GM20000 (cell line): ENCODE data around the gene ABCA7.

ENCODE experiments used
- DNase-seq: peaks from one replicate; pipeline ENCODE4 v3.0.0; 2012; ENCODE audit warnings: low spot score
- TF ChIP-seq, protein P1 (sequence below): IDR thresholded peaks from 2 replicates; pipeline ENCODE4 v1.5.1; 2012; ENCODE audit warnings: mild to moderate bottlenecking, control low read depth; ENCODE audit errors: extremely low read depth, missing control alignments

Gene ABCA7

DNA sequence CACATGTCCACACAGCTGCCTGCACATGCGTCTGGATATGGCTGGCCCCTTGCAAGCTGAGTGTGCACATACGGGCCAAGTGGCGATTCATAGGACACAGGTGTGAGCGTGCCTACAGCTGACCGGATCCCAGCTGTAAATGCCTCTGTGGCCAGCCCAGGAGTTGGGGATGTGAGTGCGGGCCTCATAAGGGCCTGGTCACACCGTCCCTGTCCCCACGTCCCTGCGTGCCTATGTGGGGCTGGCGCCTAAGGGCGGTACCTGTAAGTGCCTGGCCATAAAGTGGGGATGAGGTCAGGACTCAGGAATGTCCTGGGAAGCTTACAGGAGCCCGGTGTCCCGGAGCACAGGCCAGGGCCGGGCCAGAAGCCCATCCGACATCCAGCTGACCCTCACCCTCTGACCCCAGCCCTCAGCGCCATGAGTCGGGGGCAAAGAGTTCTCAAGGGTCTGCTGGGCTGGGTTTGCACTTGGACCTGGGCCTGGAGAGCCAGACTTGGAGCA is 25.8 kb downstream of the ABCA7 start:
- no peak for DNase-seq
- TF ChIP-seq, protein P1, sequence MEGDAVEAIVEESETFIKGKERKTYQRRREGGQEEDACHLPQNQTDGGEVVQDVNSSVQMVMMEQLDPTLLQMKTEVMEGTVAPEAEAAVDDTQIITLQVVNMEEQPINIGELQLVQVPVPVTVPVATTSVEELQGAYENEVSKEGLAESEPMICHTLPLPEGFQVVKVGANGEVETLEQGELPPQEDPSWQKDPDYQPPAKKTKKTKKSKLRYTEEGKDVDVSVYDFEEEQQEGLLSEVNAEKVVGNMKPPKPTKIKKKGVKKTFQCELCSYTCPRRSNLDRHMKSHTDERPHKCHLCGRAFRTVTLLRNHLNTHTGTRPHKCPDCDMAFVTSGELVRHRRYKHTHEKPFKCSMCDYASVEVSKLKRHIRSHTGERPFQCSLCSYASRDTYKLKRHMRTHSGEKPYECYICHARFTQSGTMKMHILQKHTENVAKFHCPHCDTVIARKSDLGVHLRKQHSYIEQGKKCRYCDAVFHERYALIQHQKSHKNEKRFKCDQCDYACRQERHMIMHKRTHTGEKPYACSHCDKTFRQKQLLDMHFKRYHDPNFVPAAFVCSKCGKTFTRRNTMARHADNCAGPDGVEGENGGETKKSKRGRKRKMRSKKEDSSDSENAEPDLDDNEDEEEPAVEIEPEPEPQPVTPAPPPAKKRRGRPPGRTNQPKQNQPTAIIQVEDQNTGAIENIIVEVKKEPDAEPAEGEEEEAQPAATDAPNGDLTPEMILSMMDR = no peak

DNA sequence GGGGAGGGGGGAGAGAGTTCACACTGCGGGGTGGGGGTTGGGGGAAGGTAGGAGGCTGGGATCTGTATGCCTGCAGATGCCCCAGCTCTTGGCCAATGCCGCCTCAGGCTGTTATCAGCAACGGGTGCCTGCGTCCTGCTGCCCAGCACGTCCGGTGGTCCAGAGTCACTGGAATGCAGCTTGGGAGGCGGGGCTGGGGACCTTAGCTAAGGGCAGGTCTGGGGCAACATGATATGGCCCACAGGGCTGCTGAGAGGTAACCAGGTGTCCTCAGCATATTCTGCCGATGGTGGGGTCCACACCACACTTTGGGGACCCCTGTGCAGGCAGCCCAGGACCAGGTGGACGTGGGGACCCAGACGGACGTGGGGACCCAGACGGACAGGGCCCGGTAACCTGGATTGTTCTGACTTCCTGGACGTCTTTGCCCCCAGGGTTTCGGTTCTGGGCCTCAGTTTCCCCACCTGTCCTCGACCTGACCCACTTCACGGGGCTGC is 26.4 kb downstream of the ABCA7 start:
- TF ChIP-seq, protein P1 = no peak
- DNase-seq = no peak

DNA sequence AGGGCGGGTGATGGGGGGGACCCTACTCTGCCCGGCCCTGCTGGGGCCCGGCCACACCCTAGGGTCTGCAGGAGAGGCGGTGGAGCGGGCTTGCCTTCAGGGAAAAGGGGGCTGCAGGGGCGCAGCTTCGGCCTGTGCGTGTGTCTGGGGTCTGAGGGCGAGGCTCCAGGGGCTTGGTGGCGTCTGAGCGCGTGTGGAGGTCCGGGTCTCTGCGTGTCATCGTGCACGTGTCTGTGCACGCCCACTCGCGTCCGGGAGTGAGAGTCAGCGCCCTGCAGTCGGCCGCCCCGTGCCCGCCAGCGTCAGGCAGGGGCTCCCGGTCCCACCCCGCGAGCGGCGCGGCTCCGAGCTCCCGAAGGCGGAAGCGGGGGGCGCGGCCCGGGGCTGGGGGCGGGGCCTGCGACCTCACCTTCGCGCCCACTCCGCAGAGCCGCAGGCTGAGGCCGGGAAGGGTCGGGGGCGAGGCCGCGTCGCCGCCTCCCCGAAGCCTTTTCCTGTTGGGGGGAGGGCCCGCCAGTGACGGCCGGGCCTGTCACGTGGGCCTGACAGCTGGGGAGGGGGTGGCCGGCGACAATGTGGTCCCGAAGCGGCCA is 26.9 kb downstream of the ABCA7 start, which contains the start of gene ARHGAP45:
TSS of gene ARHGAP45 (plus strand) at position 420 of the 593 bp plus-strand sequence. CDS start 239 bp downstream, outside the sequence.
- DNase-seq = peak; percentile 94
- TF ChIP-seq, protein P1 = no peak

DNA sequence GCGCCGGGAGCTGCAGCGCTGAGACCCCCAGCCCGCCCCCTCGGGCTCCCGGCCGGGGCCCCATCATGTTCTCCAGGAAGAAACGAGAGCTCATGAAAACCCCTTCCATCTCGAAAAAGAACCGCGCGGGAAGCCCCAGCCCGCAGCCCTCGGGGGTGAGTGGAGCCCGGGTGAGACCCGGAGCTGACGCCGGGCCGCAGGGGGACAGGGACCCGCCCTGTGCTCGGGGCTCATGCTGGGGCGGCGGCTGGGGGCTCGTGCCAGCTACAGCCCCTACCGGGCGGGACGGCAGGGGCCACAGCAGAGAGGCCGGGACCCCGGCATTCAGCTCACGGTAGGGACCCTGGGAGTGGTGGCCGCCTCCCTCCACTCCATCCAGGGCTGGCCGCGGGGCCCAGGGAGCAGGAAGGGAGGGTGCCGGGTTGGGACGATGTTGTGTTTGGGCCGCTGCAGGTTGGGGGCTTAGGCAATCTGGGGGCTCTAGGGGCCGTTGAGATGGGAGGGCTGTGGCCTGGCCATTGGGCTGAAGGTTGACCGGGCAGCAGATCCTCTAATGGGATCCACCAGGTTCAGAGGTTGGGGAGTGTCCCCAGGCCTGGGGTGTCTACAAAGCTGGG is 27.5 kb downstream of the ABCA7 start:
- TF ChIP-seq, protein P1 = no peak
- DNase-seq = no peak

DNA sequence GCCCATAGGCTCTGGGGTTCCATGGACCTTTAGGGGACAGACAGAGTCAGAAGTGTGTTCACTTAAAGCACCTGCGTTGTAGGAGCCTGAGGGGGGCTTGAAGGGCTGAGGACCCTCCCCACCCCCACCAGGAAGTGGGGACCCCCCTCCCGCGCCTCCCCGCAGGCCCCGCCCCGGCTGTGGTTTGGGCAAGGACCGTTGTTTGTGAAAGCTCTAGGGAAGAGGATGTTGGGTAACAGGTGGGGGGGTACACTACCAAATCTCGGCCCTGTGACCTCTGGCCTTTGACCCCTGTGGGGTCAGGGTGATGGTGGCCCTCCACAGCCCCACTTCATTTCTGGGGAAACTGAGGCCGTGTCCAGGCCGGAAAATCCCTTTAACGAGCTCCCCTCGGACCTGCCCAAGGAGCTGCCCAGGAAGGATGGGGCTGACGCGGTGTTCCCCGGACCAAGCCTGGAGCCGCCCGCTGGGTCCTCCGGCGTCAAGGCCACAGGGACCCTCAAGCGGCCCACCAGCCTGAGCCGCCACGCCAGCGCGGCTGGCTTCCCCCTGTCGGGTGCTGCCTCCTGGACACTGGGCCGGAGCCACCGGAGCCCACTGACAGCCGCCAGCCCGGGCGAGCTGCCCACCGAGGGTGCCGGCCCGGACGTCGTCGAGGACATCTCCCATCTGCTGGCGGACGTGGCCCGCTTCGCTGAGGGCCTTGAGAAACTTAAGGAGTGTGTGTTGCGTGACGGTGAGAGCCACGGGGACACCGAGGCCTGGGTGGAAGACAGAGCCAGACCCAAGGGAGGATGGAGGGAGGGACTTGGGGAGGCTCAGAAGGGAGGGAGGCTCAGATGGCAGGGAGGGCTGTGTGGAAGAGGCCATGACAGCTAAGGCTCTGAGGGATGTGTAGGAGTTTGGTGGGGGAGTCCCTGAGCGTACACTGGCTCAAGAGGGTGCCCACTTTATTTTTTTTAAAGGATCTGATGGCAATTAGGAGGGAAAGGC is 28.4 kb downstream of the ABCA7 start:
- TF ChIP-seq, protein P1 = no peak

DNA sequence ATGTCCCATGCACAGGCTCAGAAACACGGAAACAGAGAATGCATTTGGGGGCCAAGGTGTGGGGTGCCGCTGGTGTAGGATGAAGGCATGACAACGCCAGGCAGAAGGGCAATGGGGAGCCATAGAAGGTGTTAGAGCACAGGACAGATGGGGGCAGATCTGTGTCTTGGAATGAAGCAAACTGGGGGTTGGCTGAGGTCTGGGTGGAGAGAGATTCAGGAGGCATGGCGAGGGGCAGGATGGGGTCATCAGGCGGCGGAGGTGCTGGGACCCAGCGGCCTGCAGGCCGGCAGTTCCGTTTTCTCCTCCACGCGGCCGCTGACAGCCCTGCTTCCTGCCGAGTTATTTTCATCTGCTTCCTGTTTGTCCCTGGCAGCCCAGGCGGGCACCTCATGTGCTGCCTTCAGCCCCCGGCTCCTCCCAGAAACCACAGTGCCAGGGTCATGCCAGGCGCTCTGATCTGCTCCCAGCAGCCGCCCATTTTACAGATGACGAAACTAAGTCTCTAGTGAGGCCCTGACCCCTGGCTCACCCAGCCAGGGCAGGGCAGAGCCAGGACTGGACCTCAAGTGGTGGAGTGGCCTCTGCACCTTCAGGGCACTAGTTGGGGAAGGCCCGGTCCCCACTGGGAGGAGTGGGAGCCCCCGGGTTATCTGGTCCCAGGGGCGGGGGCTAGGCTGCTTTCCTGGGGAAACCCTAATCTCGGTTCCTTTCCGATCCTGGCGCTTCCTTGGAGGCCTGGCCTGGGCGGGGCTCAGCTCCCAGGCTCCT is 29.3 kb downstream of the ABCA7 start:
- peak; percentile 76 for DNase-seq
- TF ChIP-seq, protein P1 = no peak

More for the DNA sequence above, 28.4 kb downstream of the ABCA7 start:
- DNase-seq = peak; percentile 72
